ELF-1 (cell line): Measurements from ENCODE around the gene DBNDD1.
"Not testable (repeated sequence)": the region's sequence is repeated elsewhere in the genome, so short reads cannot be mapped to it uniquely, and the experiment has no call there.

ENCODE experiments used
- DNase-seq: peaks from one replicate; pipeline ENCODE4 v3.0.0-alpha.2; 2016; ENCODE audit warnings: low read depth, low spot score

Gene DBNDD1

DNA sequence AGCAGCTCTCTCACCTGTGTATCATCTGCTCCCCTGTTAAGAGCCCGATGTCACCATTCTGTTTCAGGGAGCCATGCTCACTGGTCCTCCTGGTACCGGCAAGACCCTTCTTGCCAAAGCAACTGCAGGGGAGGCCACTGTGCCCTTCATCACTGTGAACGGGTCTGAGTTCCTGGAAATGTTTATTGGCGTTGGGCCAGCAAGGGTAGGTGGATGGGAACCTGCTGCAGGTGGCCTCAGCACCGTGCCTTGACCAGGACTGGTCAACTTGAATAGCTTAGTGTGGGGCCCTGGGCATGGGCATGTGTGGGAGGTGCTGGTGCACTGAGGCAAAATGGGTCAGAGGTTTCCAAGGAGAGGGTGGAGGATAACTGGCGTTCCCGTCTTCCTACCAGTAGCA is 28.5 kb downstream of the DBNDD1 start:
- DNase-seq, result no peak

DNA sequence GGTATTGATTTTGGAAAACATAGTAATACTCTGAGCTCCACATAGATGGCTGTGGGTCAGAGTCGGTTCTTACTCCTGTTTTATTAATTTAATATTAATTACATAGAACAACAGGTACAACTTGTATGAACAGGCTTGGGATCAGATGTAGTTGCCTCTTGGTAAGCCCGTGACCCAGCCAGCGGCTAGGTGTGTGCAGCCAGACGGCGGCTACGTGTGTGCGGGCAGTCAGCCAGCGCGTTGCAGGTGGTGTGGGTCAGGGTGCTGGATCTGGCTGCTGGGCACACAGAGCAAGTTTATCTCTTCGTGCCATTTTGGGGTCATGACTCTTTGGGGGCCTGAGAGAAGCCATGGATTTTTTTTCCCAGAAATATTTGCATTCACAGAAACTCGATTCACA is 30.3 kb downstream of the DBNDD1 start:
- no peak for DNase-seq

DNA sequence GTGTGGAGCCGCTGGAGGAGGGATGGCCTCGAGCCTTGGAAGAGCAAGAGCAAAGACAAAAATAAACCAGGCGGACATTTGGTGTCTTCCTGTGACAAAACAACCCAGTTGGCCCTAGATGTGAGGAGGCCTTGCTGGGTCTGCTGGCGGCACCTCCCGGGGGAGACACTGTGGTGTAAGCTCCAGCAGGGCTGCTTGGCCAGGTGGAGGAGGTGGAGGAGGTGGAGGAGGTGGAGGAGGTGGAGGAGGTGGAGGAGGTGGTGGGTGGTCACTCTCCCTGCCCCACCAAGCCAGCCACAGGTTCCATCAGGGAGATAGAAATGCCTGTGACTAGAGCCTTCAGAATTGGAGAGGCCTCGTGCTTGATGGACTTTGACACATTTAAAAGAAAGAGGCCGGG is 32.1 kb downstream of the DBNDD1 start:
- no peak for DNase-seq

DNA sequence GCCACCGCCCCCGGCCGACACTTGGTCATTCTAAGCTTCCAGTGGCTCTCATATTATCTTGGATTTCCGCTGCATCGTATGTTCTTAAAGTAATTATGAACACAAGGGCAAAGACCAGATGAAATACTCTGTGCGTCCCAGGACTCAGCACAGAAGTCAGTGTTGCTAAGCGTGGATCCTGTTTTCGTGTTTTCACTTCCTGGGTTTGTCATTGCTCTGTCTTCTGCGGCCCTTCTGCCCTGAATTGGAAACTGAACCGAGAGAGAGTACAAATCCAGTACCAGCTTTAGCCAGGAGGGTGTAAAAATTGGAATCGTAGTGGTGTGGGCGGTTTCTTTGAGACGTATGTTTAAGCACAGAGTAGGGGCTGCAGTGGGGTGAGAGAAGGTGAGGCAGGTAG is 32.7 kb downstream of the DBNDD1 start:
- no peak for DNase-seq

DNA sequence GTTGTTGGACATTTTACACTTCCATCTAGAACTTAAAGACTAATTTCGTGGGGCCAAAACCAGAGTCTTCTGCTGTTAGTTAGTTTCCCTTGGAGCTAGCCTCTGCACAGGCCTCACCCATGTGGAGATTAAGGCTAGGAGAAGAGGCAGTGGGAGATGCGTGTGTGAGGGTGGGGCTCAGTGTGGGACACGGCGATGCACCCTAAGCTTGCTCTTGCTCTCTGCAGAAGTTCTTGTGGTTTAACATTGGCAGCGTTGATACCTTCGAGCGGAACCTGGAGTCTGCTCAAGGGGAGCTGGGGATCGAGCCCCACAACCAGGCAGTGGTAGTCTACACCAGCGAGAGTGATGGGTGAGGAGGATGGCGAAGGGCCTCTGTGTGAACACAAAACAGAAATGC is 34.0 kb downstream of the DBNDD1 start:
- DNase-seq, result no peak

DNA sequence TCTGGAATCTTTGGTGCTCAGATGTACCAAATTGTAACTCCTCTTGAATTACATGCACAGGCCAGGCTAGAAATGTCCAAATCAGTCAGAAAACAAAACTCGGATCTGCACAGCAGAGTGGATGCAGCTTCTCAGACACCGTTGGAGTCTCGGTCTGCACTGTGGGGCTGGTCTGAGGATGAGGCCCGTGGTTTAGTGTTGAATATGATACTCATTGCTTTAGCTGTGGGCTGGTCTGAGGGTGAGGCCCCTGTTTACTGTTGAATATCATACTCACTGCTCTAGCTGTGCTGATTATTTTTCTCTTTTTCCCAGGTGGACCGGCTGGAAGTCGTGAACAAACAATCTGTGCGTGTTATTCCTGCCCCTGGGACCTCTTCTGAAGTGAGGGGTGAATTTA is 35.0 kb downstream of the DBNDD1 start:
- DNase-seq, result no peak

DNA sequence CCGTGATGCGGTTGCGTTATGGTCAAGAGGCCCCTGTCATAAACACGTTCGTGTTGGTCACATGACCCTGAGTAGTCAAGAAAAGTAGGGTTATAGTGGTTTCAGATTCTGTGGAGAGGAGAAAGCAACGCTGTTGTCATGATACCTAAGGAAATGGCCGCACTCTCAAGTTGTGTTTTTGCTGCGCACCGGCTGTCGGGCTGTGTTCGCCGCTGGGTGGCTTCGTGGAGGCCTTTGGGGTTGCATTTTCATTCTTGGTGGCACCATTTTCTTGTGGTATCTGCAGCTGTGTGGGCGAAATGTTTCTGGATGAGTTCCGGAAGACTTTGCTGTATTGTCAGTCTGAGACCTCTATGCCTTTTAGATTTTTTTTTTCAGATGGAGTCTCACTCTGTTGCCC is 35.7 kb downstream of the DBNDD1 start:
- no peak for DNase-seq

DNA sequence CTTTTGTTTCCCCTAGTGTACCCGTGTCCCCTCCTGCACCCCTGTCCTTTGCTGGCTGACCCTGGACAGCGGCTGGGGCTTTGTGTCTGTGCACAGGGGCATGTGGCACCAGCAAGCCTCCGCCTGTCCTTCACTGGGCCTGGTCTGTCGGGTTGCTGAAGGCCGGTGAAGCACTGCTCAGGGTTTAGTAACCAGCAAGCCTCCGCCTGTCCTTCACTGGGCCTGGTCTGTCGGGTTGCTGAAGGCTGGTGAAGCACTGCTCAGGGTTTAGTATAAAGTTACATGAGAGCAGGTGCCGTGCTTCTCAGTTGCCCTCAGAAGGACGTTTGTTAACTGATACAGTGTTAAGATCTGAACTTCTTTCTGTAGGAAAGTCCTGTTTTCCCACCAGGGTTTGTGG is 36.9 kb downstream of the DBNDD1 start:
- no peak for DNase-seq

DNA sequence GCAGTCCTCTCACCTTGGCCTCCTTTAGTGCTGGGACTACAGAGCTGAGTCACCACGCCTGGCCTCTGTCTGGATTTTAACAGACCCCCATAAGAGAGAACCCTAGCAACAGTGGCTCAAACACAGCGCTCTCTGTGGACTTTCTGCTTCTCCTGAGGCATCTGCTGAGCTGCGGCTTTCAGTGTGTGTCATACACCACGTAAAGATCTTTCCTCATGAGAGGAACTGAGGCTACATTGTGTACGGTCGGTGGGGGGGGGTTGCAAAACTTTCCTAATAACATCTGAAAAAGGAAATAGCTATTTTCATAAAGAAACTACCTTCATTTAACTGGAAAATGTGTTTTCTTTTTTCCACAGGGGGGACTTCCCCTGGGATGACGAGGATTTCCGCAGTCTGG is 37.8 kb downstream of the DBNDD1 start:
- DNase-seq, result no peak

DNA sequence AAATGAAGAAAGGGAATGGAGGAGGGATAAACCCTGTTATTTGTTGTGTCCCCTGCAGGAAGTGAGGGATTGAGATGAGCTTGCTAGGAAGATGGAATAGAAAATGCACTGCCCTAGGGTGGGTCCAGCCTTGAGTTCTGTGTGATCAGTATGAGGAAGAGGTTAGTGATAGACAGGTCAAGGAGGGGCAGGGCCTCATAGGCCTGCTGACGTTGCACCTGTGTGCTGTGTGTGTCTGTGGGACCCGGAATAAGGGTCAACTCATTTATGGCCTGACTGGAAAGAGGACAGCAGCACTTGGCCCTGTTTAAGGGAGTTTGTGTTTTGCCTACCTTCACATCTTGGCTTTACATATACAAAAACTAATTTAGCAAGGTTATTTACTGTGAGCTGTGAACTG is 44.4 kb downstream of the DBNDD1 start:
- no peak for DNase-seq

DNA sequence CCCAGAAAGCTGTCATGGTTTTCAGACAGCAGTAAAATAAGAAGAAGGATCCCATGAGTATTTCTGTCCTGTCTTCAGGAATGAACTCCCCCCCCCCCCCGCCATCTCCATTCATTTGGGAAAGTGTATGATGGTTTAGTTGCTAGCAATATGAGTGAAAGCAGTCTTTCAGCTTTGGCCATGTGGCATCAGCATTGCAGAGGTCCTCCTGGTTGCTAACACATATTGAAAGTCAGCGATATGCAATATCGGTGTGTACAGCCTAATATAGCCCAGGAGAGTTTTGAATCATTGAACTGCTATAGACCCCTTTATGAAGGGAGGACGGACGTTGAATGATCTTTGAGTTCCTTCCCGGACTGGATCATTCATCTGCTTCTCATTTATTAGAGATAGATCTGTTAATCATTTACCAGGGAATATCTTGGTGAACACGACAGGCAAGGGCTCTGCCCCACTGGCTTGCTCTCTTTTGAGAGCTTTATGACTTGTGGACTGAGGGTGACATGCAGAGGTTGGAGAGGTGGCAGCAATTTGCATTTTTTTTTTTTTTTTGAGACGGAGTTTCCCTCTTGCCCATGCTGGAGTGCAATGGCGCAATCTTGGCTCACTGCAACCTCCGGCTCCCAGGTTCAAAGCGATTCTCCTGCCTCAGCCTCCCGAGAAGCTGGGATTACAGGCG is 45.5 kb downstream of the DBNDD1 start:
- no peak for DNase-seq

DNA sequence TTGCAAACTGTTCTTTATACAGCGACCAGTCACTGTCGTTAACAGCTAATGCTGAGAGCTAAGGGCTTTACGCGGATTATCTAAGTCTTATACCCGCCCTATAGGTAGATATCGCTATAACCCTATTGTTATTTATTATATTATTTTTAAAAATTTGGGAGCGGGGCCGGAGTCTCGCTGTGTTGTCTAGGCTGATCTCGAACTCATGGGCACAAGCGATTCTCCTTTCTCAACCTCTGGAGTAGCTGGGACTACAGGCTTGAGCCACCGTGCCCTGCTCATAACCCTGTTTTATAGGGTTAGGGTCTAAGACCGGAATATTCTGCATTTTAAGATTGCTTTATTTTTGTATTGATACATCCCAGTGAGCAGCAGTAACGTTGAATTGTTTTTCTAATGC is 46.0 kb downstream of the DBNDD1 start:
- DNase-seq, result no peak

DNA sequence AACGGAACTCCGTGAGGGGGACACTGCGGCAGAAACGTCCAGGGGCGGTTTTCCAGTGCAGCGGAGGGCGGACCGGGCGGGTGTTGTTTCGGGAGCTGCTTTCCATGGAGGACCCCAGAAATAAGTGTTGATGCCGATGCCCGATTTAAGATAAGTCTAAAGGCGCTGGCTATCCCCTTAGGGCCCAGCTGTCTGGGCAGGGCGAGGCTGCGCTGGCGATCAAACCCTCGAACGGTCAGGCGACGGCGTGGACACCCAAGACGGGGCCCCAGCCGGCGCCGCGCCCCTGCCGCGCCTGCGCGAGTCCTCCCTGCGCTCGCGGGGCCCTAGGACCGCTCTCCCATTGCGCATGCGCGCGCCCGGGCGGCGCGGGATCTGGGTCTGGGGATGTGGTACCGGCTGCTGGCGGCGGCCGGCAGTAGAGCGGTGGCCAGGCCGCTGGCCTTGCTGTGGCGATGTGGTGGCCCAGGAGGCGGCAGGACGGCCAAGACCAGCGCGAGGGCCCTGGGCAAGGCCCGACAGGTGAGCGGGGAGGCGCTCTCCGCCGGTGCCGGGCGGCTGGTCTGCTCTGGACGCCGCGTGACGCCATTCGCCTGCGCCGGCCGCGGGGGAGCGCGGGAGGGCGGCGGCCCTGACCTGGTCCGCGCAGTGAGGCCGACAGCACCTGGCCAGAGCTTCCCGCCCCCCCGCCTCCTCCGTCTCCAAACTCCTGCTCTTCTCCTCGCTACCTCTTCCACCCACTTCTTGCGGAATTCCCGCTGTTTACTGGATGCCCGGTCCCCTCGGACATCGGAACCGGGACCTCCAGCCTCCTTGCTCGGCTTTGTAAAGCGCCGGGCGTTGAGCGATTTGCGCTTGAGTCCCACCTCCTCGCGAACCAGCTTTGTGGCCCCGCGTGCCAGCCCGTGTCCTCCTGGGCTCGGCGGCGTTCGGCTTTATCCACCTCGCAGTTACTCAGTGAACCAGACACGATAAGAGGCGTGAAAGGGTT is 46.7 kb downstream of the DBNDD1 start:
- DNase-seq, result peak; percentile 94

DNA sequence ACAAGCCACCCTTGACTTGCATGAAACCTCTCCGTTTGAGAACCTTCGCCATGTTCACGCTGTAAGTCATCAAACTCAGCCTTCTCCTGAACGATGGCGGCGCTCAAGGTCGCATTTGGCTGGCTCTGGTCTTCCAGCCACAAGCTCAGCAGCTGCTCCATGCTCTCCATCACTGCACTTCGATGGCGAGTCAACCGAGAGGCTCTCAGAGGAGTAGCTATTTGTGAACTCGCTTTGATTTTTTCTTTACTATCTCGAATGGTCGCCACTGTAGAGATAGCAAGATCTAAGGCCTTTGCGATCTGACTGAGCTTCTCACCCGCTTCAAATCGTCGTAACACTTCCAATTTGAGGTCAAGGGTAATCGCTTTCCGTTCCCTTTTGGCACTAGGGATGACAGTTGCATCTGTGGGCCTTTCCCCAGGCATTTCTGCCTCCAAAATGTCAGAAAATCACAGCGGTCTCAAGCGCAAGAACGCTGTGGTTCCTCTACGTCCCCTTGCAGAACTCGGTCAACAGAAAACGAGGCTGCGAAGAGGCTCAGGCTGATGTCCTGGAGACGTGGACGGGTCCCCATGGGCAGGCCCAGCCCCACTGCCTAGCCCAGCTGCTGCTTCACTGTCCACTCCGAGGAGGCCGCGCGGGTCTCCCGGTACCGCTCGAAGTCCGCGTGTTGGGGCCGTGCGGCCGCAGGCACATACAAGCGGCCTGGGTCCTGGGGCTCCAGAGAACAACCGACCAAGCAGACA is 47.6 kb downstream of the DBNDD1 start:
- no peak for DNase-seq

DNA sequence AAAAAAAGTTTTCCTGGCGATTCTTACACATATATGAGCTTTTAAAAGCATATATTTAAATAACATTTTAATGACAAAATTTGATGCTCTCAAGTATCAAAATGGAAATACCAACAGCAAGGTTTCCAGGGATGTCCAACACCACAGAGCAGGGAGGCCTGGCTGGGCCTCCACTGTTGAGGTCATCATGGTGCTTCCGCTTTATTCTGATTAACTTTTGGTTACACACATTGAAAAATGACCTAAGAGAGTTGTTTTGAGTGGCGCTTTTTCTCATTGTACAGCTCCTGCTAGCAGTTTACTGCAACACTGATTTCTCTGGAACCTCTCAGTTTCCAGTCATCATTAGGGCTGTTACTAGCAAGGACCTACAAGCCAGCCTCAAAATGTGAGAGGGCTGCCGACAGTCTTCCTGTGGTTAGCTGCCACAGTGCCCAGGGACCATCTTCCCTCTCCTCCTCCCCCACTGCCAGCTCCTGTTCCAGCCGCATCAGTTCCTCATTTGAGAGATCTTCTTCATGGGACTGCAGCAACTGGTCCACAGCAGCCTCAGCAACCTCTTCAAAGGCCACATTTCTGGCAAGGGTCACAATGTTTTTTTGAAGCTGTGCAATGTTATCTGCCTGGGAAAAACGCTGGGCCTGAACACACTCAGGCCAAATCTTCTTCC is 49.4 kb downstream of the DBNDD1 start:
- DNase-seq, result no peak

DNA sequence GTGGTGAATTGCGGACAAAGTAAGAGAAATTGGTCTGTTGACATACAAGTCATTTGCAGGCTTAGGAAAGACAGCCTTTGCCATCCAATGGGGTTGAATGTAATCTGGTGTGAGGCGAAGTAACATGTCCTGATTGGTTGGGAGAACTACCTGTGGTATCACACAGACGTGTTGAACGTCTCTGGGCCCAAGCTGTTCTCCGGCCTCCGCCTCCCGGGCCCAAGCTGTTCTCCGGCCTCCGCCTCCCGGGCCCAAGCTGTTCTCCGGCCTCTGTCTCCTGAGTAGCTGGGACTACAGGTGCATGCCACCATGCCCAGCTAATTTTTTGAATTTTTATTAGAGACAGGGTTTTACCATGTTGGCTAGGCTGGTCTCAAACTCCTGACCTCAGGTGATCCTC is 51.2 kb downstream of the DBNDD1 start:
- DNase-seq, result not testable (repeated sequence)

DNA sequence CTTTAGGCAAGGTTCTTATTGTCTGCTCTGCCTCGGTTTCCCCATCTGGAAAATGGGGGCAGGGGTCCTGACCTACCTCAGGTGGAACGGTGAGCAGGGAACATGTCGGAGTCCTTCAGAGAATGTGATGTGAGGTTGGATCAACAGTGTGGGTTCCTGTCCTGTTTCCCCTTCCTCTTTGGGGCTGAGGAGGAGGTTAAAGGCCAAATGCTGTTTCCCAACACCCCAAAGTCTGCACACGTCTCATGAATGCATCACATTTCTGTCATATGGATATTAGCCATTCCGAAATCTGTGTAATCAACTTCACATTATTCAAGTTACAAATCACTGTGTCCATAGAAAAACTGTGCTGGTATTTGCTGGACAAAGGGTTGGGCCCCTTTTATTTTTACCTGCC is 51.8 kb downstream of the DBNDD1 start:
- not testable (repeated sequence) for DNase-seq

DNA sequence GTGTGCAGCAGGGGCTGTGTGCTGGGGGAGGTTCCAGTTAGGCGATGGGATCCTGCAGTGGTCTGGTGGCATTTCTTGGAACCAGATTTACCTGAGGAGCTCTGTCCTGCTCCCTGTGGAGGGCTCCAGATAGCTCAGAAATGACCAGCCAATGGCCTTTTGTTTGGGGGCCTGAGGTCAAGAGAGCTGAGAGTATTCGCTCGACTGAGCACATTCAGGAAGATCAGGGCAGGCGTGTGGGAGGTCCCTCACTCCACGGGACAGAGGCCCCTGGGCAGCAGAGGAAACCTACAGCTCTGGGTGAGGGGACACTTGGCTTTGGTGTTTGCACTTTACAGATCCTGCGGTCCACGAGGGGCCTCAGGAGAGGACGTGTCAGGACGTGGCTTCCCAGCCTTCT is 52.5 kb downstream of the DBNDD1 start:
- no peak for DNase-seq

DNA sequence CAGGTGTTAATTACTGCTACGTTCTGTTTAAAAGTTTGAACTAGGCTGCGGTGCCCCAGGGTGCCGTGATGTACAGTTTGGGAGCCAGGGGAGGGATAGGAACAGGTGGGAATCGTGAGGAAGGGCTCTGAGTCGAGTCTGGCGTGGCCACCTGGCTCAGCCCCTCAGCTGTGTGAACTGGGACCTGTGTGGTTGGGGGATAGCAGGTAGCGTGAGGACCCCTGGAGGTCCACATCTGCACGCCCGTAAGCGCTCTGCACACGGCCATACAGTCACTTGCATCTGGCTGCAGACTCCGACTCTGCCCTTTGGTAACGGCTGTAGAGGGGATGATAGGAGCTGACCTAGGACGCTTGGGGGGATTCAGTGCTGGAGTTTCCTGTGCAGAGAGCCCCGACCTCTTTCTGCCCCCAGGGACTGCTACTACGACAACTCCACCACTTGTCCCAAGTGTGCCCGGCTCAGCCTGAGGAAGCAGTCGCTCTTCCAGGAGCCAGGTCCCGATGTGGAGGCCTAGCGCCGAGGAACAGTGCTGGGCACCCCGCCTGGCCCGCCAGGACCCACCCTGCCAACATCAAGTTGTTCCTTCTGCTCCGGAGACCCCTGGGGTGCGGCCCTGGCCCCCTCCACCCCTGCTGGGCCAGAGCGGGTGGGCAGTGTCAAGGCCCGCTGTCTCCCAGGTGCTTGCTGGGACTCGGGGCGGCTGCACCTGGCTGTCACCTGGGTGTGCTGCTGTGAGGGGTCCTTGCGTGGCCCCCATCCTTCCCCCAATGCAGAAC is 53.6 kb downstream of the DBNDD1 start:
- DNase-seq, result no peak

DNA sequence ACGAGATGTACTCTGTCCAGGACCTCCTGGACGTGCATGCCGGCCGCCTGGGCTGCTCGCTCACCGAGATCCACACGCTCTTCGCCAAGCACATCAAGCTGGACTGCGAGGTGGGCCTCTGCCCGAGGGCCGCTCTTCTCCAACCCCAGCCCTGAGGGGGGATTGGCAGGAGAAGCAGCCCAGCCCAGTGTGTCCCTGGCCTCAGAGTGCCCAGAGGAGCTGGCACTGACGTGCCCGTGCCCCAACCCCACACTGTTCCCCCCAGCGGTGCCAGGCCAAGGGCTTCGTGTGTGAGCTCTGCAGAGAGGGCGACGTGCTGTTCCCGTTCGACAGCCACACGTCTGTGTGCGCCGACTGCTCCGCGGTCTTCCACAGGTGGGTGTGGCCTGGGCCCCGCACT is 55.1 kb downstream of the DBNDD1 start:
- DNase-seq, result no peak
